ENCODE data around the gene FBXO44.

Gene FBXO44

GRCh38 chr1:11623702-11624101 lies 31.0 kb upstream of the FBXO44 start:
- Histone ChIP-seq H3K9me2 (replicated peaks; ENCODE audit: control insufficient read depth, low read length) (no peaks in the 10 kb centered on the region), H3K36me3 (ENCODE audit: control insufficient read depth, low read length) (no peaks in the 10 kb centered on the region), H3K9me3 (ENCODE audit: control insufficient read depth, insufficient read depth, low read length) (no peaks in the 10 kb centered on the region), H3K27ac (ENCODE audit: low read depth, low read length) (no peak overlapping the region), H4K20me1 (ENCODE audit: control insufficient read depth, insufficient read depth, low read depth, low read length) (no peaks in the 10 kb centered on the region), H3K4me3 (ENCODE audit: low read length) (no peak overlapping the region), H3K79me2 (ENCODE audit: control insufficient read depth, low read length) (no peaks in the 10 kb centered on the region), H3K27me3 (ENCODE audit: control insufficient read depth, low read length) (peaks cover 23% of the 10 kb centered on the region; the same call in 1 of the 2 replicates), H3K4me1 (ENCODE audit: control insufficient read depth, low read length) (no peaks in the 10 kb centered on the region), H3F3A (ENCODE audit: control insufficient read depth, insufficient read depth) (no peaks in the 10 kb centered on the region), H3K4me2 (ENCODE audit: low read length) (no peak overlapping the region)
- TF ChIP-seq EZH2phosphoT487 (IDR thresholded peaks at IDR 0.05; ENCODE audit: borderline replicate concordance, low read length) (no peak), CTCF (IDR thresholded peaks at IDR 0.05; ENCODE audit: low read depth, low read length, poor library complexity, severe bottlenecking) (no peak)

- Histone ChIP-seq H3K27ac (ENCODE audit: low read depth, low read length) (no peak overlapping the region), H3K4me1 (ENCODE audit: control insufficient read depth, low read length) (no peaks in the 10 kb centered on the region), H3F3A (ENCODE audit: control insufficient read depth, insufficient read depth) (no peaks in the 10 kb centered on the region), H3K79me2 (ENCODE audit: control insufficient read depth, low read length) (no peaks in the 10 kb centered on the region), H3K9me2 (replicated peaks; ENCODE audit: control insufficient read depth, low read length) (no peaks in the 10 kb centered on the region), H3K27me3 (ENCODE audit: control insufficient read depth, low read length) (peaks cover 41% of the 10 kb centered on the region), H3K9me3 (ENCODE audit: control insufficient read depth, insufficient read depth, low read length) (no peaks in the 10 kb centered on the region), H3K36me3 (ENCODE audit: control insufficient read depth, low read length) (no peaks in the 10 kb centered on the region), H3K4me2 (ENCODE audit: low read length) (no peak overlapping the region), H3K4me3 (ENCODE audit: low read length) (no peak overlapping the region), H4K20me1 (ENCODE audit: control insufficient read depth, insufficient read depth, low read depth, low read length) (no peaks in the 10 kb centered on the region)
- no peak for TF ChIP-seq CTCF (IDR thresholded peaks at IDR 0.05; ENCODE audit: low read depth, low read length, poor library complexity, severe bottlenecking)
Observed at GRCh38 chr1:11626551-11626950, 28.1 kb upstream of the FBXO44 start.

GRCh38 chr1:11628767-11629166 lies 25.9 kb upstream of the FBXO44 start:
- H3K4me2 ChIP-seq (ENCODE audit: low read length) = no peak overlapping the region
- H3K79me2 ChIP-seq (ENCODE audit: control insufficient read depth, low read length) = no peaks in the 10 kb centered on the region
- no peaks in the 10 kb centered on the region for H3K4me1 ChIP-seq (ENCODE audit: control insufficient read depth, low read length)
- H3K9me2 ChIP-seq (replicated peaks; ENCODE audit: control insufficient read depth, low read length) = no peaks in the 10 kb centered on the region
- TF ChIP-seq EZH2phosphoT487 (IDR thresholded peaks at IDR 0.05; ENCODE audit: borderline replicate concordance, low read length) (no peak), CTCF (IDR thresholded peaks at IDR 0.05; ENCODE audit: low read depth, low read length, poor library complexity, severe bottlenecking) (no peak)
- peaks cover 38% of the 10 kb centered on the region for H3K27me3 ChIP-seq (ENCODE audit: control insufficient read depth, low read length)
- no peaks in the 10 kb centered on the region for H3K9me3 ChIP-seq (ENCODE audit: control insufficient read depth, insufficient read depth, low read length)
- no peaks in the 10 kb centered on the region for H3K36me3 ChIP-seq (ENCODE audit: control insufficient read depth, low read length)
- no peak overlapping the region for H3K4me3 ChIP-seq (ENCODE audit: low read length)
- no peaks in the 10 kb centered on the region for H4K20me1 ChIP-seq (ENCODE audit: control insufficient read depth, insufficient read depth, low read depth, low read length)
- no peaks in the 10 kb centered on the region for H3F3A ChIP-seq (ENCODE audit: control insufficient read depth, insufficient read depth)
- H3K27ac ChIP-seq (ENCODE audit: low read depth, low read length) = no peak overlapping the region

Measured in DOHH2 (cell line).